Neural cell (in vitro differentiated cells): Measurements from ENCODE around the gene RXFP2. TPM values are rescaled to one million over a fixed set of nuclear protein-coding genes. Genes with fewer than 3 reads are reported as not detected.

ENCODE experiments used
- H2AFZ ChIP-seq: fragments of 200-600, 300-800 bp; sonication (generic), shearing (Covaris generic); 2 replicates; pipeline ENCODE4 v1.6.0; 2014; ENCODE audit warnings: low read depth, mild to moderate bottlenecking, antibody characterized with exemption, low read length, moderate library complexity
- H3F3A ChIP-seq: fragments of 200-600 bp; shearing (Covaris generic); 2 replicates; pipeline ENCODE4 v1.6.1; 2016; ENCODE audit warnings: mild to moderate bottlenecking, moderate library complexity, mixed read lengths, antibody characterized with exemption, low read length; ENCODE audit not compliant: insufficient read depth, poor library complexity, severe bottlenecking
- H3K27ac ChIP-seq: fragments of 200-600, 300-800 bp; sonication (generic), shearing (Covaris generic); 2 replicates; pipeline ENCODE4 v1.5.1; 2014; ENCODE audit warnings: mild to moderate bottlenecking, low read length, moderate library complexity
- H3K27me3 ChIP-seq: fragments of 300-800, 200-600 bp; sonication (generic), shearing (Covaris generic); 2 replicates; pipeline ENCODE4 v1.6.0; 2014; ENCODE audit warnings: mild to moderate bottlenecking, low read depth, low read length, moderate library complexity; ENCODE audit not compliant: insufficient read depth
- H3K36me3 ChIP-seq: fragments of 300-800, 200-600 bp; sonication (generic), shearing (Covaris generic); 2 replicates; pipeline ENCODE4 v1.5.1; 2014; ENCODE audit warnings: mild to moderate bottlenecking, antibody characterized with exemption, low read length, moderate library complexity; ENCODE audit not compliant: insufficient read depth
- H3K4me2 ChIP-seq: fragments of 300-800, 200-600 bp; sonication (generic), shearing (Covaris generic); 2 replicates; pipeline ENCODE4 v1.6.0; 2014; ENCODE audit warnings: mild to moderate bottlenecking, low read length
- H3K4me3 ChIP-seq: fragments of 300-800, 200-600 bp; sonication (generic), shearing (Covaris generic); 2 replicates; pipeline ENCODE4 v1.5.1; 2014; ENCODE audit warnings: mild to moderate bottlenecking, low read length, moderate library complexity
- H3K79me2 ChIP-seq: fragments of 200-600 bp; shearing (Covaris generic); replicated peaks from 2 replicates; pipeline ENCODE4 v1.6.0; 2014; ENCODE audit warnings: mild to moderate bottlenecking, low read length, moderate library complexity; ENCODE audit not compliant: insufficient read depth
- H3K9ac ChIP-seq: fragments of 300-800, 200-600 bp; sonication (generic), shearing (Covaris generic); 2 replicates; pipeline ENCODE4 v1.6.1; 2016; ENCODE audit warnings: mild to moderate bottlenecking, low read length, mixed read lengths
- H3K9me2 ChIP-seq: fragments of 200-600 bp; shearing (Covaris generic); 2 replicates; pipeline ENCODE4 v1.6.1; 2016; ENCODE audit warnings: mild to moderate bottlenecking, low read length, mixed read lengths; ENCODE audit not compliant: insufficient read depth
- H3K9me3 ChIP-seq: fragments of 200-600, 300-800 bp; sonication (generic), shearing (Covaris generic); 2 replicates; pipeline ENCODE4 v1.6.1; 2016; ENCODE audit warnings: mild to moderate bottlenecking, mixed run types, low read length, moderate library complexity, mixed read lengths
- H4K20me1 ChIP-seq: fragments of 200-600 bp; shearing (Covaris generic); 2 replicates; pipeline ENCODE4 v1.6.1; 2016; ENCODE audit warnings: mild to moderate bottlenecking, mixed run types; ENCODE audit not compliant: insufficient read depth
- CTCF ChIP-seq: fragments of 450-650 bp; IDR thresholded peaks from 2 replicates; pipeline ENCODE4 v1.5.1; 2014; ENCODE audit warnings: antibody characterized with exemption, mild to moderate bottlenecking, moderate library complexity; ENCODE audit not compliant: poor library complexity, severe bottlenecking
- EP300 ChIP-seq: fragments of 450-650 bp; conservative IDR thresholded peaks from 2 replicates; pipeline ENCODE4 v1.6.1; 2014; ENCODE audit warnings: antibody characterized with exemption, mild to moderate bottlenecking, moderate library complexity; ENCODE audit not compliant: poor library complexity, severe bottlenecking
- EZH2 ChIP-seq: fragments of 200-600, 300-800 bp; shearing (Covaris generic), sonication (generic); IDR thresholded peaks from 2 replicates; pipeline ENCODE4 v1.6.1; 2014; ENCODE audit warnings: antibody characterized with exemption, low read length, borderline replicate concordance, mild to moderate bottlenecking; ENCODE audit not compliant: insufficient read depth, poor library complexity, severe bottlenecking
- MXI1 ChIP-seq: fragments of 450-650 bp; conservative IDR thresholded peaks from 2 replicates; pipeline ENCODE4 v1.6.1; 2014; ENCODE audit warnings: antibody characterized with exemption, mild to moderate bottlenecking; ENCODE audit not compliant: poor library complexity, severe bottlenecking
- POLR2AphosphoS5 ChIP-seq: IDR thresholded peaks from 2 replicates; pipeline ENCODE4 v1.6.1; 2012
- RAD21 ChIP-seq: fragments of 450-650 bp; conservative IDR thresholded peaks from 2 replicates; pipeline ENCODE4 v1.6.1; 2014; ENCODE audit warnings: antibody characterized with exemption, mild to moderate bottlenecking, moderate library complexity
- REST ChIP-seq: IDR thresholded peaks from 2 replicates; pipeline ENCODE4 v1.6.1; 2012; ENCODE audit warnings: borderline replicate concordance
- SMC3 ChIP-seq: fragments of 450-650 bp; conservative IDR thresholded peaks from 2 replicates; pipeline ENCODE4 v1.6.1; 2014; ENCODE audit warnings: antibody characterized with exemption, mild to moderate bottlenecking, moderate library complexity; ENCODE audit not compliant: poor library complexity
- TAF1 ChIP-seq: IDR thresholded peaks from 2 replicates; pipeline ENCODE4 v1.6.1; 2012; ENCODE audit warnings: low read depth
- polyA plus RNA-seq: library from polyadenylated mRNA; depleted of rRNA; stranded (reverse); fragments of >200 nt; gene quantifications from 2 replicates; pipeline ENCODE4 v1.2.3, GENCODE V29; 2014

Gene RXFP2
- polyA plus RNA-seq, 1 donor from 2014 or later: not detected

GRCh38 chr13:31733066-31733465, 6.3 kb upstream of the RXFP2 start:
- TF ChIP-seq MXI1: no peak
- TF ChIP-seq RAD21: no peak
- no peak for TF ChIP-seq POLR2AphosphoS5
- H3K36me3 ChIP-seq: no peaks in the 10 kb centered on the region
- H4K20me1 ChIP-seq: no peaks in the 10 kb centered on the region
- no peak overlapping the region for H2AFZ ChIP-seq
- no peak overlapping the region for H3K9ac ChIP-seq
- no peaks in the 10 kb centered on the region for H3K9me2 ChIP-seq
- H3K27me3 ChIP-seq: no peaks in the 10 kb centered on the region
- H3F3A ChIP-seq: no peaks in the 10 kb centered on the region
- H3K4me3 ChIP-seq: no peak overlapping the region
- no peaks in the 10 kb centered on the region for H3K9me3 ChIP-seq
- H3K79me2 ChIP-seq: no peaks in the 10 kb centered on the region
- H3K4me2 ChIP-seq: no peak overlapping the region
- H3K27ac ChIP-seq: no peak overlapping the region

- Histone ChIP-seq H3K36me3 (no peaks in the 10 kb centered on the region), H3K4me3 (no peak overlapping the region), H4K20me1 (no peaks in the 10 kb centered on the region), H3K9me3 (no peaks in the 10 kb centered on the region), H3K27me3 (no peaks in the 10 kb centered on the region), H3K9me2 (no peaks in the 10 kb centered on the region), H3K27ac (no peak overlapping the region), H3F3A (no peaks in the 10 kb centered on the region), H3K9ac (no peak overlapping the region), H2AFZ (no peak overlapping the region), H3K4me2 (no peak overlapping the region), H3K79me2 (no peaks in the 10 kb centered on the region)
- TF ChIP-seq EP300 (no peak), RAD21 (no peak), REST (no peak), EZH2 (no peak), POLR2AphosphoS5 (no peak), MXI1 (no peak), TAF1 (no peak), CTCF (no peak), SMC3 (no peak)
These were observed 5.7 kb upstream of the RXFP2 start for GRCh38 chr13:31733647-31734046.

GRCh38 chr13:31742097-31742734, 2.9 kb downstream of the RXFP2 start:
- peak; percentile 94 for TF ChIP-seq RAD21
- peak; percentile 94 for TF ChIP-seq SMC3
- peak; percentile 94 for TF ChIP-seq CTCF
- no peak for TF ChIP-seq POLR2AphosphoS5
- TF ChIP-seq EZH2: no peak
- TF ChIP-seq MXI1: no peak
- no peak for TF ChIP-seq EP300
- no peak for TF ChIP-seq TAF1
- TF ChIP-seq REST: no peak
- H2AFZ ChIP-seq: no peak overlapping the region
- no peak overlapping the region for H3K4me3 ChIP-seq
- H3F3A ChIP-seq: no peaks in the 10 kb centered on the region
- H4K20me1 ChIP-seq: no peaks in the 10 kb centered on the region
- no peak overlapping the region for H3K4me2 ChIP-seq
- H3K9me3 ChIP-seq: no peaks in the 10 kb centered on the region
- H3K9me2 ChIP-seq: no peaks in the 10 kb centered on the region
- H3K27ac ChIP-seq: no peak overlapping the region
- H3K36me3 ChIP-seq: no peaks in the 10 kb centered on the region
- no peak overlapping the region for H3K9ac ChIP-seq
- H3K27me3 ChIP-seq: no peaks in the 10 kb centered on the region
- H3K79me2 ChIP-seq: no peaks in the 10 kb centered on the region
